NCI-H187 (cell line): ENCODE results near the gene CUL4A.

ENCODE experiments used
- DNase-seq, 2 experiments: peaks; one replicate each; lab custom pipeline; 2025; lab: John Stamatoyannopoulos, UW

Gene CUL4A

DNA sequence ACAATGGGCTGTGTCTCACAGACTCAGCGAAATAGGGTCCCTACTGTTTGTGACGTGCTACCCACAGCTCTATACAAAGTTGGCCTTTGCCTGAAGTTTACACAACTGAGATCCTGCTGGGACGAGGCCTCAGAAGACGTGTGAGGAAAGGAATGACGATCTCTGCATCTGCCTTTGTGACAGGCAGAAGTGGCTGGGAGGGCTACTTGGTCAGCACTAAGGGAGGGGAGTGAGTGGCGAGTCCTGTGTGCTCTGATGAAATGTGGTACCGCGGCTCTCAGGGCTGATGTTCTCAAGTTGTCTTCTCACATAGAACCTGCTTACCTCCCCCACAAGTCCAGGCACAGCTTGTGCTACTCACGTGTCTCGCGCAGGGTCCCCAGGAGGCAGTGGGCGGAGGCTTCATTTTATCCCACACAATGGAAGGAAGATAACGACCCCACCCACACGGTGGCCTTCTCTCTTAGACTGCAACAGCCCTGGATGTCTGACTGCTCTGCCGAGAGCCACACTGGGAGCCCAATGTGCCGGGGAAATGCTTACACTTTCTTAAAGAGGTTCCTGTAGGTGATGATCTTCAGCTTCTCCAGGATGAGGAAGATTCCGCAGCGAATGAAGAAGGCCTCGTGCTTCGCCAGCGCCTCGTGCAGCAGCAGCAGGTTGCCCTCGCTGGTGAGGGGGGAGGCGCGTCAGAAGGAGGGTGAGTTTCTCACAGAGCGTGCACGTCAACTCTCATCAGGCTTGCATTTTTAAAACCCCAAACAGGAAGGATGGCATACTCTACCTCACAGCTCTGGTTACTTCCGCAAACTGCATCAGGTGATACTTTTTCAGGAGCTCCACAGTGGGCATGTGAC, 29.8 kb upstream of the CUL4A start:
- DNase-seq = no peak

DNA sequence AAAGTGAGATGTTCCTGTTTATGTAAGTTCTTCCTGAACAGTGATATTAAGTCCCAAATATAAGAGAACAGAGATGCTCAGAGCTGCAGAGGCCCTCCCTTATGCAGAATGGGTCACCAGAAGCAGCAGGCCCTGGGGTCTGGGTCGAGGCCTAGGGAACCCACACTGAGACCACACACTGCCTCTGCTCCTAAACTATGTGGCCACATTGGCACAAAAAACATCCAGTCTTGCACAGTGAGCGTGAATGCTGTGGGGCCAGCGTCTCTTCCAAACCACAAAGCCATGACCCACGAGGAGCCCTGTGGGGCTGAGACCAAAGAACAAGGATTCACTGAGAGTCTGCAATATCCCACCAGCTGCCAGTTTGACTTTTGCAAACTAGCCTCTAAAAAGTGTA, 27.4 kb upstream of the CUL4A start:
- no peak for DNase-seq

DNA sequence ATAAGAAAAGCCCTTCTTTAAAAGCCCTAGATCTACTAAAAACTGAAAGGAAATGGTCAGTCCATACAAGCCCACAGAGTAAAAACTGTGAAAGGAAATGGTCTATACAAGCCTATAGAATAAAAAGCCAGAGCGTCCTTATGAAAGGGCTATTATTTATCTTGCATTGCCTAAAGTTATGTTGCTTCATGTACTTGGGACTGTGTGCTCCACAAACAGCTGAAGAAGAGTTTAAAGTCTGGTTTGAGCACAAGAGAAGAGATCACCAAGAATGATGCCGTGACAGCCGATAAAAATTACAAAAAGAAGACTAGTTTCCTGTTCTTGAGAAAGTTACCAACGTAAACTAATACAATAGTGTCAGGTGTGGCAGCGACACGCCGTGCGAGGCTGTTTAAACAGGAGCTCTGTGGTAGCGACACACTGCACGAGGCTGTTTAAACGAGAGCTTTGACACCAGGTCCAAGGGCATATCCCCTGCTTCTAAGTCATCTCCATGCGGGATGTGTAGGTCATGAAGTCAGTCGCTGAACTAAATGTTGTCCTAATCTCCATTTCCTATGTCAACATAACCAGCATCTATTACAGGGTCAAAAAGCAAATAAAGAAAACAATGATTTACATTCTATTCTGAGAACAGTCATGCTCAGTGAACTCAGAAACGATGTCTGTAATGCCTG, 25.8 kb upstream of the CUL4A start:
- DNase-seq = no peak

DNA sequence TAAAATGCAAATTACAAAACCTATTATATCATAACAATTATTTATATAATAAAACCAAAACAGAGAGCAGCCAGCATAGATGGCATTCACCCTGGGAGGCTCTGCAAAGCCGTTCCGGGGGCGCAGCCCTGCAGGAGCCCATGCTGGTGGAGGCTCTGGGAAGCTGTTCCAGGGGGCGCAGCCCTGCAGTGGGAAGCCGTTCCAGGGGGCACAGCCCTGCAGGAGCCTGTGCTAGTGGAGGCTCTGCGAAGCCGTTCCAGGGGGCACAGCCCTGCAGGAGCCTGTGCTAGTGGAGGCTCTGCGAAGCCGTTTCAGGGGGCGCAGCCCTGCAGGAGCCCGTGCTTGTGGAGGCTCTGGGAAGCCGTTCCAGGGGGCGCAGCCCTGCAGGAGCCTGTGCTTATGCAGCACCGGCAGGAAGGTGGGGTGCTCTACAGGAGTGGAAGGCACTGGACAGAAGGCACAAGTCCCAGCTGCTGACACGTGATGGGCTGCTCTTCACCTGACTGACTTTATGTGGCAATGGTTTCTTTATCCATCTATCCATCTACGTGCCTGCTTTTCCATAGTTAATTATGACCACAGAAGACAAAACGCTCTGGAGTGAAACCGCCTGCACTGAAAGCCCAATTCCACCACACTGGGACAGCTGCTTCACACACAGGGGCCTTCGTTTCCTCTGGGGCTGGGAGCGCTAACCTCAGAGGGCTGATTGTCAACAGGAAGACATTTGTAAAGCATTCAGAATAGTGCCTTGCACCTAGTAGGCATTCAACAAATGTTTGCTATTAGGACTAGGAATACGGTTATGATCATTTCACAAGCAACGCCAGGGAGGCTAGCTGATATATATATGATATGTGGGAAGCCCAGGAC, 24.6 kb upstream of the CUL4A start:
- DNase-seq = no peak

DNA sequence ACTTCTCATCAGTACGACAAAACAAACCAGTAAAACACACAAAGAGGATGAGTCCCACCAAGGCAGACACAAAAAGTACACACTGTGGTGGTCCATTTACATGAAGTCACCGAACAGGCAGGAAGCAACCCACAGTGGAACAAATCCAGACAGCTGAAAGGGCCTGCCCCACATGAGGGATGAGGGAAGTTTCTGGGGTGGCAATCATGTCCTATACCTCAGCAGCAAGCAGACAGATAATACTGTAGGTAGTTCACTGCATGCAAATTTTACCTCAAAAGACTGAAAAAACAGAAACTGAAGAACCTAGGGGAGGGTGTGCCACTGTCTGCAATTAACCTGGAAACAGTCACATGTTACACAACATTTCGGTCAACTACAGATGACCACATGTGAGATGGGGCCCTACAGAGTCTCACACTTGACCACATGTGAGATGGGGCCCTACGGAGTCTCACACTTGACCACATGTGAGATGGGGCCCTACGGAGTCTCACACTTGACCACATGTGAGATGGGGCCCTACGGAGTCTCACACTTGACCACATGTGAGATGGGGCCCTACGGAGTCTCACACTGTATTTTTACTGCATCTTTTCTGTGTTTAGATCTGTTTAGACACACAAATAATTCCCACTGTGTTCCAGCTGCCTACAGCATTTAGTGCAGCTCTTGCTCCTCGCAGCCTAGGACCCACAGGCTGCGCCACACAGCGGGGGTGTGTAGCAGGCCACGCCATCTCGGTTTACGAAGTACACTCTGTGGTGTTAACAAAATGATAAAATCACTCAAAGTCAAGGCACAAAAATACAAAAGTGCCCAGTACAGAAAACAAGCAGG, 23.1 kb upstream of the CUL4A start:
- no peak for DNase-seq

DNA sequence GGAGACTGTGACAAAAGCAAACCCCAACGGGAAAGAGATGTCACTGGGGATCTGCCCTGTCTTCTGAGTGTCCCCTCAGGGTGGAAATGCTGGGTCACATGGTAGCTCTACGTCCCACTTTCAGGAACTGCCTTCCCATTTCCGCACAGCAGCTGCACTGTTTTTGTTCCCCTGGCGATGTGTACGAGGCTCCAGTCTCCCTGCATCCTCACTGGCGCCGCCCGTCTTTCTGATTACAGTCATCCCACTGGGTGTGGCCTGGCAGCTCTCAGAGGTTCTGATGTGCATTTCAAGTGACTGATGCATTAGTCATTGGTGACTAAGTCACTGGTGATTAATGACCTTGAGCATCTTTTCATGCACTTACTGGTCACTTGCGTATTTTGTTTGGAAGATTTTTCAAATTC, 22.1 kb upstream of the CUL4A start:
- no peak for DNase-seq

DNA sequence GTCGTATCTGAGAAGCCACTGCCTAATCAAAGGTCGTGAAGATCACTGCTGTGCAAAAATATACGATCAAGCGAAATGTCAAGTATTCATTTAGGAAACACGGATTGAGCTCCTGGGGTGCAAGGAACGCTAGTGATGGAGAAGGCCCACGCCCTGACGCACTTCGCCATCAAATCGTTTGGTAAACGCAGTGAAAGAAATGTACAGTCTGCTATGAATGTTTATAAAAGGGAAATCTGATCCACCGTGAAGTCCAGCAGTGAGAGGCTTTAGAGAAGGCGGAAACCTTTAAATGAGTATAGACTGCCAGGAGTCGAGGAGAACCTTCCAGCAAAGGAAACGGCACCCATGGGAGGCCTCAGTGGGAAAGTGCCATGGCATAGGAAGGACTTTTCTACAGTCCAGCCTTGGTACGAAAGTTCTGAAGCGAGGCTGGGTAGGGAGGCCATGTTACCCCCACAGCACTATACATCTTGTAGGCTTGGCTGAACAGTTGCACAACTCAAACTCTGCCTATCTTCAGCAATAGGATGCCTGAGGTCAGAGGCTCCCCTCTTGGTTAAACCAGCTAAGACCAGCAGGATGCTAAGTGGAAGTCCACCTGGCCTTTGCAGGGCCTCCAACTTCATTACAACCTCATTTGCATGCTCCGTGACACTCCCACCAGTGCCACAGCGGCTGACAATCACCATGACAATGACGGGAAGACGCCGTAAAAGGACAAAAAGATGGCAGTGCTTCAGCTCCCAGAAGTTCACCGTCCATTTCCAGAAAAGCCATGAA, 21.3 kb upstream of the CUL4A start:
- DNase-seq = no peak

DNA sequence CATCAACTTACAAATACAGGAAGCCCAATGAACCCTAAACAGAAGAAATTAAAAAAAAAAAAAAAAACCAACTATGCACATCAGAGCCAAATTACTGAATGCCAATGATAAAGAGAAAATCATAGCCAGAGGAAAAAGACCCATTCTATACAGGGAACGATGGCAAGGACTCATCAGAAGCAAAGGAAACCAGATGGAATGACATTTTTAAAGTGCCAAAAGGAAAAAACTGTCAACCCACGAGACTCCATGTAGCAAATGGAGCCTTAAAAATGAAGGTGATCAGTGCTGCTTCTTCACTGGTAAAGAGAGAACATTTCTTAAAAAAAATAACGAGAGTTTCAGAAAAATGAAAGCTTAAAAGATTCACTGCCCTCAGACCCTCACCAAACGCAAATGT, 19.2 kb upstream of the CUL4A start:
- DNase-seq = no peak

DNA sequence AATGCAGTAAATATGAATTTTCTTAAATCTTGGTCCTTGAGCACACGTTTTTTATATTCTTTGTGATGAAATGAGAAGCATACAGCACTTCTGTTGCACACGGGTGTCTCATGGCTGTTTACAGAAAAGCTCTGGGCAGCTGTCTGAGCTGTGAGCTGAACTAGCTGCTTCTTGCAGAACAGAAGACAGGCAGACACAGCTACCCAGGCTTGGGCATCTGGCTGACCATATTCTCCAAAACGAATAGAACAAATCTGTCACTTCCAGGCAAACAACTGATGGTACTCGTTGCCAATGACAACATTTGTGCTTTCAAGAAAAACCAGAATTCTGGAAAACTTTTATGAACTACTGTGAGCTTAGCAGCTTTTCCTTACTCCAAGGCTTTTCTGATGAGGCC, 17.1 kb upstream of the CUL4A start:
- no peak for DNase-seq

DNA sequence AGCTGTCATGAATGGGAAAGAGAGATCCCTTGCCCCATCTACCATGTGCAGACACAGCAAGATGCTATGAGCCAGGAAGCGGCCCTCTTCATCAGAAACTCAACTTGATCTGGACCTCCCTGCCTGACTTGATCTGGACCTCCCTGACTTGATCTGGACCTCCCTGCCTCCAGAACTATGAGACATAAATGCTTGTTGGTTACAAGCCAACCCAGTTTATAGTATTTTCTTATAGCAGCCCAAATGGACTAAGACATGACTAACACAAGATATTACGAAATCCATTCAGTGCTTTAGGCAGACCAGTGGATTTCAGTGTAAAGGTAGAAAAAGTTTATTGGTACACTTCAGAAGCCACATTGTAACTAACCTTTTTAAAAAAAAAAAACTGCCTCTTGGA, 16.5 kb upstream of the CUL4A start:
- DNase-seq = no peak

DNA sequence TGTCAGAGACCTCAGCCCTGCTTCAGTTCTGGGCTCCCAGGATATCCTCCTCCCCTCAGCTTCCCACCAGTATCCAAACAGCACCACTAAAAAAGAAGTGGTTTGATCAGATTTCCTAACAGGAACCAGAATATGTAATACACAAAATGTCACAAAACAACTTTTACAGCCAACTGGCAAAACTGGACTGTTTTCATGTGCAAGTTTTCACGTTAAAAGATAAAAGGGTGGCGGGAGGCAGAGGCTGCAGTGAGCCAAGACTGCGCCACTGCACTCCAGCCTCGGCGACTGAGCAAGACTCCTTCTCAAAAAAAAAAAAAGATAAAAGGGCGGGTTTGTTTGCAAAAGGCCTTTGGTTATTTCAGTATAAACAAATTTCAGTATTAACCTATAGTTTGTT, 14.1 kb upstream of the CUL4A start:
- no peak for DNase-seq

DNA sequence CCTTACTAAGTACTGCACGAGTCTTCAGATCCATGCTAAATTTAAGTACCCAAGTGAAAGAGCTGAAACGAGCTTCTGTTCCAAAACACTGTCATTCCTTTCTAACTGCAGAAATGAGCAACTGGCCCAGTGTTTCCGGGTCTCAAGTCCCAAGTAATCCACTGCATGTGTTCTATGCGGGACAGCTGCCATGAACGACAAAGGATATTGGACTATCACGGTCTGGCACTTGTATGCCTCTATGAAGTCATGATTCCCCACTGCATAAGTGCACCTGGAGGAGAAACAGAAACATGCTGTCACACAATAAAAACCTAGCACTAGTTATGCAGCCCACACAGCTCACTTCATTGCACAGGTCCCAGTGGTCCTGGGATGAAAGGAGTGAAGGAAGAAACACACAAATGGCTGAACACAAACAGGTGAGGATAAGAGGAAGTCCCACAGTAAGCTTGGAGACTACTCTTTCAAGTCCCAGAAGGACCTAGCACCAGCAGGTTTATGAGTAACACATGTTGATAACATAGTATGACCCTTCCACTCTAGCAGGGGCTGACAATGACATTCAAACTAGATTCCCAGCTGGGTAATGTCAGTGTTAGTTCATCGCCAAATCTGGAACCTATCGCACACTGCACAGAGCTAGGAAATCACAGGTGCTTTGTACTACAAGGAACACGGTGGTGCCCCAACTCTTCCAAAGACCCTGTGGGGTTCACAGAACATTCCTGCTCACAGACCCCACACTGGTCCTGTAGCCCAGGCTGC, 12.3 kb upstream of the CUL4A start:
- no peak for DNase-seq

DNA sequence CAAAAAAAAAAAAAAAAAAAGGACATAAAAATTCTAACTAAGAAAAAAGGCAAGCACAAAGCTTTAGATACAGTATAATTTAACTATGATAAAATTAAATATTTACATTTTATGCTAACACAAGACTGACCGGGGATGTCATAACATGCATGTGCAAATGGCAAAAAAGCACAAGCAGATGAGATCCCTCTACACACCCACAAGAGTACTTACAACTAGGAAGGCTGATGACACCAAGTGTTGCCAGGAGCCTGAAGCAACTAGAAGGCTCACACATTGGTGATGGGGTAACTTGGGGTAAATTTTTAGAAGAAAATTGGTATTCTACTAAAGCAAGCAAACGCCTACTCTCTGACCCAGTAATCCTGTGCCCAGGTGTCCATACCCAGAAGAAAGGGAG, 7.6 kb upstream of the CUL4A start:
- DNase-seq = no peak

DNA sequence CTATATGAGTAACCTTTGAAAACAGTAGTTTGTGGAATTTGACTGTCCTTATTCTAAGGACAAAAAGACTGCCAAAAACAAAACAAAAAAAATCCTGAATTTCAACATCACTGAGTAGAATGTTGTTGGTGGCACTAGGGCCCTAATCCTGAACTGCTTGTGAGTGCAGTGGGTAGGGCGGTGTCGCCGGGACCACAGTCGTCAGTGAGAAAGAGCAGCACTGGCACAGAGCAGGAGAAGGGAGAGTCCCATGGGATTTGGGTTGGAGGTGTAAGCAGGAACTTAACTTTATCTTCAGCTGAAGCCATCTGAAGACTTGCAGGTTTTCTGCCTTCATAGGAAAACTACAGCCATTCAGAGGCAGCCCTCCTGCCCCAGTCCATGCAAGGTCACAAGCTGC, 6.5 kb upstream of the CUL4A start:
- no peak for DNase-seq

DNA sequence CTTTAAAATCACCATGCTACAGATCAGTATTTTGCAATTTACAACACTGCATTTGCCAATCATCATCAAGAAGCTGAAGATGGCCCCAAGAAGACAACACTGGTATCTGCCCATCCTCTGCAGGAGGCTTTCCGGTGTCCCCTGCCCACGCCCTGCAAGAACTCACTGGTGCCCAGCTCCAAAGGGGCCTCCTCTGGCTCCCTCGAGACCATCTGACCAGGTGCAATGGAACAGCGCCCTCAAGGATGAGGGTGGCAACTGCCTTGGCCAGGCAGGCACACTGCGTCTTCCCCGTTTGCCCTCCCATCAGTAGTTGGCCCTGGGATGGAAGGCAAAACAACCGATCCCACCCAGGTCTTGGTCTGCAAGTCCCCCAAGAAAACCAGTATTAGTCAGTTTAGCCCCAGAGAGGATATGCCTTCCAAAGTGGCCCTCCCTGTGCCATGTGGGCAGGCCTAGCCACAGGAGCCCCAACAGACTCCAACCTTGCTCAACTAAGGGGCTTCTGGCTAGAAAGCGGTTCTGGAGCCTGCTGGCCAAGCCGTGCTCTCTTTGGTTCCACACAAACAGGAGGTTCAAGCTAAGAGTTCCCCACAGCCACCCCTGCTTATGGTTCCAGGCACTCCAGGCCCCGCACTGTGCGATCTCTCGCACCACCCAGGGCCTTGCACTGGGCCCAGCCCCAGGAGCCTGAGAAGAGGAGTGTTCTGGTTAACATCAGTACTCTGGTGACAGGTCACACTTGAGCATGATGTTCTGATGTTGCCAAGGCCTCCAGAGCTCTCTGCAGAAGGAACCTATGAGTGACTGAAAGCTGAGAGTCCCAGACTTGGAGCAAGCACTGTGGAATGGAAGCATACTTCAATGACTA, 5.7 kb upstream of the CUL4A start:
- DNase-seq = no peak

DNA sequence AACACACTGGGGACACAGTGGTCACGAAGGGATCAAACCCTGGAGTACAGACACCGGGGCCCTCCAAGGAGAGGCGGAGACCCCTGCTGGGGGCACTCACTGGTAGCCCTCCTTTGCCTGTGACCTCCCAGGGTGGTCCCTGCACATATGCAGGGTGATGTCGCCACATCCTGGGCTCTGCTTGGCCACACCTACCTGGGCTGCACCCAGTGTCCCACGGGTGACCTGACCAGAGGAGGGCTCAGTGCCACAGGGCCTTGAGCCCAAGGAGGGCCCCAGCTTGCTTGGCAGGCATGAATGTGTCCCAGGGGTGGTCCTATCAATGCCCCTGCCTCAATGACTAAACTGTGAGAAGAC, 5.1 kb upstream of the CUL4A start:
- no peak for DNase-seq

DNA sequence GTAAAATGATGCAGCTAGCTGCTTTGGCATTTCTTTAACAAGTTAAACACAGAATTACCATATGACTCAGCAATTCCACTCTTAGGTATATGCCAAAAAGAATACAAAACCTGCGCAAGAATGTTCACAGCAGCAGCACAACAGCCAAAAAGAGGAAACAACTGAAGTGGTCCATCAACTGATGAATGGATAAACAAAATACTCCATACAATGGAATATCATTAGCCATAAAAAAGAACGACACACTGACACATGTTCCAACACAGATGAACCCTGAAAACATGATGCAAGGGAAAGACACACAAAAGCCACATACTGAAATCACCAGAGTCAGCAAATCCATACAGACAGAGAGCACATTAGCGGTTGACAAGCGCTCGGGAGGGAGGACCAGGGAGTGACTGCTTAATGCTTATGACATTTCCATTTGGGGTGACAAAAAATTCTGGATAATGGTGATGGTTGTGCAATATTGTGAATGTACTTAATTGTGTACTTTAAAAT, 3.9 kb upstream of the CUL4A start:
- DNase-seq = no peak

DNA sequence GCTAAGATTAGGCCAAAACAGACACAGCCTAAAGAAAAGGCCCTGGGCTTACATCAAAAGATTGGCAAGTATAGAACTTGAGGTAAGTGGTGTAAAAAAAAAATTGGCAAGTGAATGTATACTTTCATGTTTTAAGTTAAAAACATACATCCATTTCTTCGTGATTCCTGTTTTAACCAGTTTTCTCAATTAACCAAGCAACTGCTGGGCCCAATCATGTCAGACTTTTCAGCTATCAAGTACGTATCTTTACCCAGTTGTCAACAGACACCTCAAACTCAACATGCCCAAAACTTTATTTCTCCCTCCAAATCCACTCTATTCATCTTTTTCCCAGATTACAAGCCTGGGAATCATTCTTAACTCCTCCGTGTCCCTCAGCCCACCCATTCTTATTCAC, 2.0 kb upstream of the CUL4A start:
- DNase-seq = no peak

DNA sequence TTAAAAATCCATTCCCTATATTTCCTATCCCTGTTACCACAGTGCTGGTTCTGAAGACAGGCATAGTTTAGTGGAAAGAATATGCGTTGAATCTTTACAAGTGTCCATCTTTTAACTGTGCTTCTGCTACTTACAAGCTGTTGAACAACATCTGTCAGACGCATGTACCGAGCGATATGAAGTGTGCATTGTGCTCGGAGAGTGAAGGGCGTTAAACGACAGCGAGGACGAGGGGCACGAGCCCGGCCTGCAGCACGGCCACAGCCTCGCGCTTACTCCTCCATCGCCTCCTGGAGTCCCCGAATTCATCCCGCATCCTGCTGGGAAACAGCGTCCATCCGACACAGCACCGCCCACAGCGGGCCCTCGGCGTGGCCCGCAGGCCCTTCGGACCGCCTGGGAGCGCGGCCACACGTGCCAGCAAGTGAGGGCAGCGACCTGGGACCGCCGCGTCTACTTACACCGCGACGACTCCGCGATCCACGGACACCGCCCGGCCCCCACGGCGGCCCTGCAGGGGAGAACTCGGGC, 1.5 kb upstream of the CUL4A start:
- no peak for DNase-seq
